A549 (cell line): ENCODE measurements around the gene UMAD1.

ENCODE experiments used
- CHD2 ChIP-seq: fragments of 150-350 bp; IDR thresholded peaks from 2 replicates; pipeline ENCODE4 v1.6.1; 2014; ENCODE audit warnings: low read length; ENCODE audit not compliant: partially characterized antibody
- CHD4 ChIP-seq: fragments of 200-600 bp; sonication (generic); IDR thresholded peaks from 2 replicates; pipeline ENCODE4 v1.6.1; 2016; ENCODE audit warnings: antibody characterized with exemption, mild to moderate bottlenecking, borderline replicate concordance
- RAD21 ChIP-seq, 2 experiments: fragments of >200 bp in 1 of 2; sonication (Bioruptor Twin) in 1 of 2; formaldehyde crosslinking in 1 of 2; IDR thresholded peaks in 1 of 2; conservative IDR thresholded peaks in 1 of 2; 2 replicates in 1 of 2; 3 replicates in 1 of 2; pipeline ENCODE4 v1.6.1; 2012 to 2018; ENCODE audit warnings: inconsistent platforms in 1 of 2
- TF ChIP-seq, protein P1 (sequence below): fragments of >200 bp; sonication (Bioruptor Twin); formaldehyde crosslinking; IDR thresholded peaks from 3 replicates; pipeline ENCODE4 v1.5.1; 2016

DNA sequence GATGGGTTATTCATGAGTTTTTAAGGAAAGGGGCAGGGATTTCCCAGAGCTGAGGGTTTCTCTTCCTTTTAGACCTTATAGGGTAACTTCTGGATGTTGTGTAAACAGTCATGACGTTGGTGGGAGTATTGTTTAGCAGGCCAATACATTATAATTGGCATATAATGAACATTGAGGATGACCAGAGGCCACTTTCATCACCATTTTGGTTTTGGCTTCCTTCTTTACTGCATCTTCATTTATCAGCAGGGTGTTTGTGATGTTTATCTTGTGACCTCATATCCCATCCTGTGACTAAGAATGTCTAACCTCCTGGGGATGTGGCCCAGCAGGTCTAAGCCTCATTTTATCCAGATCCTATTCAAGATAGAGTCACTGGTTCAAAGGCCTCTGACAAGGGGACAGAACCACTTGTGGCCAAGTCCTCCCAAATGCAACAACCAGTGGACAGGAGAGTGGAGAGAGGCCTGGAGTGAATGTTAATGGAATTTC, 155.1 kb downstream of the UMAD1 start:
- TF ChIP-seq, protein P1, sequence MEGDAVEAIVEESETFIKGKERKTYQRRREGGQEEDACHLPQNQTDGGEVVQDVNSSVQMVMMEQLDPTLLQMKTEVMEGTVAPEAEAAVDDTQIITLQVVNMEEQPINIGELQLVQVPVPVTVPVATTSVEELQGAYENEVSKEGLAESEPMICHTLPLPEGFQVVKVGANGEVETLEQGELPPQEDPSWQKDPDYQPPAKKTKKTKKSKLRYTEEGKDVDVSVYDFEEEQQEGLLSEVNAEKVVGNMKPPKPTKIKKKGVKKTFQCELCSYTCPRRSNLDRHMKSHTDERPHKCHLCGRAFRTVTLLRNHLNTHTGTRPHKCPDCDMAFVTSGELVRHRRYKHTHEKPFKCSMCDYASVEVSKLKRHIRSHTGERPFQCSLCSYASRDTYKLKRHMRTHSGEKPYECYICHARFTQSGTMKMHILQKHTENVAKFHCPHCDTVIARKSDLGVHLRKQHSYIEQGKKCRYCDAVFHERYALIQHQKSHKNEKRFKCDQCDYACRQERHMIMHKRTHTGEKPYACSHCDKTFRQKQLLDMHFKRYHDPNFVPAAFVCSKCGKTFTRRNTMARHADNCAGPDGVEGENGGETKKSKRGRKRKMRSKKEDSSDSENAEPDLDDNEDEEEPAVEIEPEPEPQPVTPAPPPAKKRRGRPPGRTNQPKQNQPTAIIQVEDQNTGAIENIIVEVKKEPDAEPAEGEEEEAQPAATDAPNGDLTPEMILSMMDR = no peak
- TF ChIP-seq RAD21 (conservative IDR thresholded peaks at IDR 0.05 in 1 of 2, IDR thresholded peaks at IDR 0.05 in 1 of 2) (no peak), CHD2 (no peak), CHD4 (no peak)
